GM12873 (cell line): Measurements from ENCODE around the gene GAREM1.

Experiments
- CTCF ChIP-seq: IDR thresholded peaks from 2 replicates; pipeline ENCODE4 v1.5.1; 2012; ENCODE audit warnings: low read depth, mild to moderate bottlenecking, moderate library complexity, low read length, control low read depth; ENCODE audit not compliant: insufficient read depth; ENCODE audit errors: missing control alignments

The GAREM1 gene

GRCh38 chr18:32243358-32243757 is 227.3 kb downstream of the GAREM1 start:
- TF ChIP-seq CTCF: no peak

- no peak for TF ChIP-seq CTCF
Measured at GRCh38 chr18:32242395-32242794, 228.3 kb downstream of the GAREM1 start.

GRCh38 chr18:32238635-32239268 is 231.9 kb downstream of the GAREM1 start:
- no peak for TF ChIP-seq CTCF

GRCh38 chr18:32237049-32237448 is 233.6 kb downstream of the GAREM1 start:
- no peak for TF ChIP-seq CTCF

- TF ChIP-seq CTCF: no peak
Measured at GRCh38 chr18:32219431-32220018, 251.2 kb downstream of the GAREM1 start.

- TF ChIP-seq CTCF: no peak
Measured at GRCh38 chr18:32216390-32216789, 254.3 kb downstream of the GAREM1 start.

- no peak for TF ChIP-seq CTCF
Measured at GRCh38 chr18:32213693-32214092, 257.0 kb downstream of the GAREM1 start.
